GM23338 (cell line): ENCODE results near the gene SRGAP3.

Experiments used
- CTCF ChIP-seq, 2 experiments: fragments of 200-600 bp in 1 of 2; sonication (generic) in 1 of 2; conservative IDR thresholded peaks; 2 replicates each; pipeline versions ENCODE4 v1.5.1 to v1.6.1; 2016 to 2017; ENCODE audit warnings: antibody characterized with exemption in 2 of 2, low read depth in 2 of 2, mild to moderate bottlenecking in 2 of 2, moderate library complexity in 1 of 2
- EZH2 ChIP-seq: fragments of 200-600 bp; sonication (generic); IDR thresholded peaks from one replicate; pipeline ENCODE4 v1.8.0; 2017; ENCODE audit warnings: antibody characterized with exemption, mild to moderate bottlenecking, low read depth; ENCODE audit not compliant: unreplicated experiment
- EZH2phosphoT487 ChIP-seq: fragments of 200-600 bp; sonication (generic); IDR thresholded peaks from one replicate; pipeline ENCODE4 v1.8.1; 2018; ENCODE audit warnings: antibody characterized with exemption; ENCODE audit not compliant: unreplicated experiment
- NANOG ChIP-seq: IDR thresholded peaks from 2 replicates; pipeline ENCODE4 v1.6.1; 2016; ENCODE audit warnings: antibody characterized with exemption, borderline replicate concordance
- POLR2AphosphoS5 ChIP-seq: IDR thresholded peaks from 2 replicates; pipeline ENCODE4 v1.6.1; 2016; ENCODE audit warnings: antibody characterized with exemption, low read depth
- TF ChIP-seq, protein P1 (sequence below): IDR thresholded peaks from one replicate; pipeline ENCODE4 v1.6.1; 2018; ENCODE audit warnings: antibody characterized with exemption; ENCODE audit not compliant: unreplicated experiment

GRCh38 chr3:9028134-9028533 is 221.3 kb downstream of the SRGAP3 start:
- no peak for TF ChIP-seq CTCF (conservative IDR thresholded peaks at IDR 0.05; ENCODE audit: low read depth in 2 of 2)
- no peak for TF ChIP-seq POLR2AphosphoS5
- TF ChIP-seq EZH2phosphoT487, result no peak
- no peak for TF ChIP-seq EZH2
- TF ChIP-seq, protein P1, sequence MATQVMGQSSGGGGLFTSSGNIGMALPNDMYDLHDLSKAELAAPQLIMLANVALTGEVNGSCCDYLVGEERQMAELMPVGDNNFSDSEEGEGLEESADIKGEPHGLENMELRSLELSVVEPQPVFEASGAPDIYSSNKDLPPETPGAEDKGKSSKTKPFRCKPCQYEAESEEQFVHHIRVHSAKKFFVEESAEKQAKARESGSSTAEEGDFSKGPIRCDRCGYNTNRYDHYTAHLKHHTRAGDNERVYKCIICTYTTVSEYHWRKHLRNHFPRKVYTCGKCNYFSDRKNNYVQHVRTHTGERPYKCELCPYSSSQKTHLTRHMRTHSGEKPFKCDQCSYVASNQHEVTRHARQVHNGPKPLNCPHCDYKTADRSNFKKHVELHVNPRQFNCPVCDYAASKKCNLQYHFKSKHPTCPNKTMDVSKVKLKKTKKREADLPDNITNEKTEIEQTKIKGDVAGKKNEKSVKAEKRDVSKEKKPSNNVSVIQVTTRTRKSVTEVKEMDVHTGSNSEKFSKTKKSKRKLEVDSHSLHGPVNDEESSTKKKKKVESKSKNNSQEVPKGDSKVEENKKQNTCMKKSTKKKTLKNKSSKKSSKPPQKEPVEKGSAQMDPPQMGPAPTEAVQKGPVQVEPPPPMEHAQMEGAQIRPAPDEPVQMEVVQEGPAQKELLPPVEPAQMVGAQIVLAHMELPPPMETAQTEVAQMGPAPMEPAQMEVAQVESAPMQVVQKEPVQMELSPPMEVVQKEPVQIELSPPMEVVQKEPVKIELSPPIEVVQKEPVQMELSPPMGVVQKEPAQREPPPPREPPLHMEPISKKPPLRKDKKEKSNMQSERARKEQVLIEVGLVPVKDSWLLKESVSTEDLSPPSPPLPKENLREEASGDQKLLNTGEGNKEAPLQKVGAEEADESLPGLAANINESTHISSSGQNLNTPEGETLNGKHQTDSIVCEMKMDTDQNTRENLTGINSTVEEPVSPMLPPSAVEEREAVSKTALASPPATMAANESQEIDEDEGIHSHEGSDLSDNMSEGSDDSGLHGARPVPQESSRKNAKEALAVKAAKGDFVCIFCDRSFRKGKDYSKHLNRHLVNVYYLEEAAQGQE, result no peak
- no peak for TF ChIP-seq NANOG
